ENCODE measurements around the gene TRPV2. TPM values are rescaled to one million over a fixed set of nuclear protein-coding genes. Genes with fewer than 3 reads are reported as not detected.
A peak's percentile ranks its signal among the peaks of the same experiment; 100 is the strongest.

Gene TRPV2
- total and polyA plus RNA-seq, 9 of the 15 experiments (the other 6 are each of a cell fraction or from before 2014, with no cell fraction given): 10.0 to 97.5 (median 30.3) TPM

DNA sequence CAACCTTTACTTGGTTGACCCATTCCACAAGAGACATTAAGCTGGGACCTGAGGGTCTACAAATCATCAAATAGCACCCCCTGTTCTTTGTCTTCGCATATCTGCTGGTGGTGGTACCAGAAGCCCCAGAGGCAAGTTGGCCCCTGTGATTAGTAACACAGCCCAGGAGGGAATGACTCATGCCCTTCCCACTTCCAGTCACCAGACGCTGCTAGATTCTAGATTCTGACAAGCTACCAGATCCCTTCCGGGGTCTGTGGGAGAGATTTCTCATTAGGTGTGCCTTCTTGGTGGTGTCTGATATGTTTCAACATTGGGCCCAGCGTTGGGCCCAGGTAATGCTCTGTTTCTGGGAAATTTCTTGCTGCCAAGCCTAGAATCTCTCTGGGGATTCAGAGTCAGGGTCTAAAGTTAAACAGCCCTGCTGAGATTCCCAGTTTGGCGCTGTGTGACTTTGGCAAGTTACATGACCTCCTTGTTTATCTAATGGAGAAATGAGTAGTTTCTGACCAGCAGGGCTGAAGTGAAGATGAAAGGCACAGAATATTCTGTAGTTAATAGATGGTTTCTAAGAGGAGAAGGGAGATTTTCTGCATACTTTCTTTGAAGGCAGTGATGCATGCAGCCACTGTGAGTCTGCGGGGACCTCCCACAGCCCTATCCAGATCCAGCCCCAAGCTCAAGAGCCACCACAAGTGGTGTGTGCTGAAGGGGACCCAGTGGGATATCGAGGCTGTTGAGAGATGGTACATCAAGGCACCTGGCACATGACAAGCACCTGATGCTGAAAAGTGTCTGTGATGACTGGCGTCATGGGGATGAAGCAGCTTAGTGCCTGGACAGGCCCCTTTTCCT is 3.9 kb downstream of the TRPV2 start (continued):
- TF ChIP-seq POLR2AphosphoS2 (IDR thresholded peaks at IDR 0.05; ENCODE audit: low read length) (no peak), BHLHE40 (IDR thresholded peaks at IDR 0.05; ENCODE audit: low read length) (peak; percentile 89), CCAR2 (IDR thresholded peaks at IDR 0.05; ENCODE audit: low read depth, low read length) (no peak), RCOR1 (IDR thresholded peaks at IDR 0.05; ENCODE audit: borderline replicate concordance in 1 of 2, low read depth in 2 of 2, low read length in 2 of 2) (peak in 1 of 2 experiments; percentile 75; a peak in 1 of 4 replicates), ATF7 (IDR thresholded peaks at IDR 0.05) (peak; percentile 71), ZEB2 (IDR thresholded peaks at IDR 0.05) (peak; percentile 32; the same call in 1 of the 2 replicates), RBBP5 (IDR thresholded peaks at IDR 0.05; ENCODE audit: borderline replicate concordance, insufficient read depth, low read length, poor library complexity, severe bottlenecking) (no peak), GTF2A2 (tag; IDR thresholded peaks at IDR 0.05) (no peak), DACH1 (IDR thresholded peaks at IDR 0.05; ENCODE audit: partially characterized antibody) (no peak), DPF2 (IDR thresholded peaks at IDR 0.05) (peak; percentile 90), ZNF780A (CRISPR knock-in tag; IDR thresholded peaks at IDR 0.05) (no peak), RAD51 (IDR thresholded peaks at IDR 0.05; ENCODE audit: borderline replicate concordance, low read depth) (peak; percentile 16; the same call in 1 of the 2 replicates), XRCC3 (IDR thresholded peaks at IDR 0.05) (no peak), NONO (IDR thresholded peaks at IDR 0.05; ENCODE audit: low read depth in 2 of 2, low read length in 1 of 2) (no peak), TRIM28 (IDR thresholded peaks at IDR 0.05) (no peak)
- TF ChIP-seq, protein P1, sequence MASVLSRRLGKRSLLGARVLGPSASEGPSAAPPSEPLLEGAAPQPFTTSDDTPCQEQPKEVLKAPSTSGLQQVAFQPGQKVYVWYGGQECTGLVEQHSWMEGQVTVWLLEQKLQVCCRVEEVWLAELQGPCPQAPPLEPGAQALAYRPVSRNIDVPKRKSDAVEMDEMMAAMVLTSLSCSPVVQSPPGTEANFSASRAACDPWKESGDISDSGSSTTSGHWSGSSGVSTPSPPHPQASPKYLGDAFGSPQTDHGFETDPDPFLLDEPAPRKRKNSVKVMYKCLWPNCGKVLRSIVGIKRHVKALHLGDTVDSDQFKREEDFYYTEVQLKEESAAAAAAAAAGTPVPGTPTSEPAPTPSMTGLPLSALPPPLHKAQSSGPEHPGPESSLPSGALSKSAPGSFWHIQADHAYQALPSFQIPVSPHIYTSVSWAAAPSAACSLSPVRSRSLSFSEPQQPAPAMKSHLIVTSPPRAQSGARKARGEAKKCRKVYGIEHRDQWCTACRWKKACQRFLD (CRISPR knock-in tag; IDR thresholded peaks at IDR 0.05): peak; percentile 60; the same call in 1 of the 2 replicates
- TF ChIP-seq, protein P2, sequence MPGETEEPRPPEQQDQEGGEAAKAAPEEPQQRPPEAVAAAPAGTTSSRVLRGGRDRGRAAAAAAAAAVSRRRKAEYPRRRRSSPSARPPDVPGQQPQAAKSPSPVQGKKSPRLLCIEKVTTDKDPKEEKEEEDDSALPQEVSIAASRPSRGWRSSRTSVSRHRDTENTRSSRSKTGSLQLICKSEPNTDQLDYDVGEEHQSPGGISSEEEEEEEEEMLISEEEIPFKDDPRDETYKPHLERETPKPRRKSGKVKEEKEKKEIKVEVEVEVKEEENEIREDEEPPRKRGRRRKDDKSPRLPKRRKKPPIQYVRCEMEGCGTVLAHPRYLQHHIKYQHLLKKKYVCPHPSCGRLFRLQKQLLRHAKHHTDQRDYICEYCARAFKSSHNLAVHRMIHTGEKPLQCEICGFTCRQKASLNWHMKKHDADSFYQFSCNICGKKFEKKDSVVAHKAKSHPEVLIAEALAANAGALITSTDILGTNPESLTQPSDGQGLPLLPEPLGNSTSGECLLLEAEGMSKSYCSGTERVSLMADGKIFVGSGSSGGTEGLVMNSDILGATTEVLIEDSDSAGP (CRISPR knock-in tag; IDR thresholded peaks at IDR 0.05): no peak
- TF ChIP-seq, protein P3, sequence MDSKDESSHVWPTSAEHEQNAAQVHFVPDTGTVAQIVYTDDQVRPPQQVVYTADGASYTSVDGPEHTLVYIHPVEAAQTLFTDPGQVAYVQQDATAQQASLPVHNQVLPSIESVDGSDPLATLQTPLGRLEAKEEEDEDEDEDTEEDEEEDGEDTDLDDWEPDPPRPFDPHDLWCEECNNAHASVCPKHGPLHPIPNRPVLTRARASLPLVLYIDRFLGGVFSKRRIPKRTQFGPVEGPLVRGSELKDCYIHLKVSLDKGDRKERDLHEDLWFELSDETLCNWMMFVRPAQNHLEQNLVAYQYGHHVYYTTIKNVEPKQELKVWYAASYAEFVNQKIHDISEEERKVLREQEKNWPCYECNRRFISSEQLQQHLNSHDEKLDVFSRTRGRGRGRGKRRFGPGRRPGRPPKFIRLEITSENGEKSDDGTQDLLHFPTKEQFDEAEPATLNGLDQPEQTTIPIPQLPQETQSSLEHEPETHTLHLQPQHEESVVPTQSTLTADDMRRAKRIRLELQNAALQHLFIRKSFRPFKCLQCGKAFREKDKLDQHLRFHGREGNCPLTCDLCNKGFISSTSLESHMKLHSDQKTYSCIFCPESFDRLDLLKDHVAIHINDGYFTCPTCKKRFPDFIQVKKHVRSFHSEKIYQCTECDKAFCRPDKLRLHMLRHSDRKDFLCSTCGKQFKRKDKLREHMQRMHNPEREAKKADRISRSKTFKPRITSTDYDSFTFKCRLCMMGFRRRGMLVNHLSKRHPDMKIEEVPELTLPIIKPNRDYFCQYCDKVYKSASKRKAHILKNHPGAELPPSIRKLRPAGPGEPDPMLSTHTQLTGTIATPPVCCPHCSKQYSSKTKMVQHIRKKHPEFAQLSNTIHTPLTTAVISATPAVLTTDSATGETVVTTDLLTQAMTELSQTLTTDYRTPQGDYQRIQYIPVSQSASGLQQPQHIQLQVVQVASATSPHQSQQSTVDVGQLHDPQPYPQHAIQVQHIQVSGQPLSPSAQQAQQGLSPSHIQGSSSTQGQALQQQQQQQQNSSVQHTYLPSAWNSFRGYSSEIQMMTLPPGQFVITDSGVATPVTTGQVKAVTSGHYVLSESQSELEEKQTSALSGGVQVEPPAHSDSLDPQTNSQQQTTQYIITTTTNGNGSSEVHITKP (IDR thresholded peaks at IDR 0.05; ENCODE audit: partially characterized antibody): peak; percentile 61
- TF ChIP-seq, protein P4, sequence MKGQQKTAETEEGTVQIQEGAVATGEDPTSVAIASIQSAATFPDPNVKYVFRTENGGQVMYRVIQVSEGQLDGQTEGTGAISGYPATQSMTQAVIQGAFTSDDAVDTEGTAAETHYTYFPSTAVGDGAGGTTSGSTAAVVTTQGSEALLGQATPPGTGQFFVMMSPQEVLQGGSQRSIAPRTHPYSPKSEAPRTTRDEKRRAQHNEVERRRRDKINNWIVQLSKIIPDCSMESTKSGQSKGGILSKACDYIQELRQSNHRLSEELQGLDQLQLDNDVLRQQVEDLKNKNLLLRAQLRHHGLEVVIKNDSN (CRISPR knock-in tag; IDR thresholded peaks at IDR 0.05): no peak
